KMS-11 (cell line): Measurements from ENCODE around the gene LAPTM5.

Source experiments
- H2AFZ ChIP-seq: fragments of 200-600 bp; sonication (generic); 2 replicates; pipeline ENCODE4 v1.6.1; 2016; ENCODE audit warnings: antibody characterized with exemption, mixed run types, low read depth
- H3K27ac ChIP-seq: fragments of 200-600 bp; sonication (generic); 2 replicates; pipeline ENCODE4 v1.6.1; 2016; ENCODE audit warnings: mild to moderate bottlenecking, mixed run types
- H3K27me3 ChIP-seq: fragments of 200-600 bp; sonication (generic); 2 replicates; pipeline ENCODE4 v1.6.1; 2017; ENCODE audit warnings: mild to moderate bottlenecking, low read depth, mixed run types, moderate library complexity; ENCODE audit not compliant: insufficient read depth
- H3K36me3 ChIP-seq: fragments of 200-600 bp; sonication (generic); 2 replicates; pipeline ENCODE4 v1.6.1; 2017; ENCODE audit warnings: mild to moderate bottlenecking, mixed run types; ENCODE audit not compliant: insufficient read depth
- H3K4me1 ChIP-seq: fragments of 200-600 bp; sonication (generic); 2 replicates; pipeline ENCODE4 v1.6.1; 2016; ENCODE audit warnings: mild to moderate bottlenecking, low read depth, mixed run types; ENCODE audit not compliant: poor library complexity, severe bottlenecking
- H3K4me2 ChIP-seq: fragments of 200-600 bp; sonication (generic); 2 replicates; pipeline ENCODE4 v1.7.0; 2016; ENCODE audit warnings: mild to moderate bottlenecking, mixed run types
- H3K4me3 ChIP-seq: fragments of 200-600 bp; sonication (generic); IDR thresholded peaks from 2 replicates; pipeline ENCODE4 v1.6.1; 2017; ENCODE audit warnings: low read depth, low read length, mixed read lengths; ENCODE audit not compliant: insufficient read depth
- H3K79me2 ChIP-seq: fragments of 200-600 bp; sonication (generic); 2 replicates; pipeline ENCODE4 v1.6.1; 2016; ENCODE audit warnings: low read depth, mixed run types; ENCODE audit not compliant: insufficient read depth
- H3K9ac ChIP-seq: fragments of 200-600 bp; sonication (generic); 2 replicates; pipeline ENCODE4 v1.6.1; 2016; ENCODE audit warnings: mild to moderate bottlenecking, mixed run types
- H4K20me1 ChIP-seq: fragments of 200-600 bp; sonication (generic); 2 replicates; pipeline ENCODE4 v1.6.1; 2016; ENCODE audit warnings: mild to moderate bottlenecking, mixed run types; ENCODE audit not compliant: insufficient read depth
- TF ChIP-seq, protein P1 (sequence below): fragments of 200-600 bp; sonication (generic); conservative IDR thresholded peaks from 2 replicates; pipeline ENCODE4 v1.6.1; 2017; ENCODE audit warnings: low read depth, mild to moderate bottlenecking, antibody characterized with exemption, low read length, moderate library complexity, mixed read lengths

The LAPTM5 gene

DNA sequence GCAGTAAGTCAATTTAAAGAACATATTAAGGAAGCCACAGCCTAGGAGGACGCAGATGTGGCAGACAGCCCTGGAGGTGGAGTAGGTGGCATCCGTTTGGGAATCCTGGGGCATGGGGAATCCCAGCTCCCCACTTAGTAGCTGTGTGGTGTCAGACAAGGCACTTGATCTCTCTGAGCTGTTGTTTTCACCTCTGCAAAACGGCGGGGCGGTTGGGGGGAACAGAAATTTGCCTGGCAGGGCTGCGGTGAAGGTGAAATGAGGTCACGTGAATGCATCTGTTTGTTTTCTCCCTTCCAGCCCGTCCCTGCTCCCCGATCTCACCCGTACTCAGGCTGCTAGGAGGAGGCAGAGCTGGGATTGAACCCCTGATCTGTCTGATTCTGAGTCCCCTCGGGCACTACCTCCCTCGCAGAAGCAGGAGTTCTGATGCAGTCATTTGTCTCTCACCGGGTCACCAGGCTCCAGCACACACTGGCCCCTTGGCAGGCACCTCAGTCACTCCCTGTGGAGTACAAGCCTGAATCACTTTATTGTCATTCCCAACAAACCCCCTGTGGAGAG lies 2.2 kb upstream of the LAPTM5 start:
- H3K4me1 ChIP-seq: peaks cover 44% of the 10 kb centered on the region

DNA sequence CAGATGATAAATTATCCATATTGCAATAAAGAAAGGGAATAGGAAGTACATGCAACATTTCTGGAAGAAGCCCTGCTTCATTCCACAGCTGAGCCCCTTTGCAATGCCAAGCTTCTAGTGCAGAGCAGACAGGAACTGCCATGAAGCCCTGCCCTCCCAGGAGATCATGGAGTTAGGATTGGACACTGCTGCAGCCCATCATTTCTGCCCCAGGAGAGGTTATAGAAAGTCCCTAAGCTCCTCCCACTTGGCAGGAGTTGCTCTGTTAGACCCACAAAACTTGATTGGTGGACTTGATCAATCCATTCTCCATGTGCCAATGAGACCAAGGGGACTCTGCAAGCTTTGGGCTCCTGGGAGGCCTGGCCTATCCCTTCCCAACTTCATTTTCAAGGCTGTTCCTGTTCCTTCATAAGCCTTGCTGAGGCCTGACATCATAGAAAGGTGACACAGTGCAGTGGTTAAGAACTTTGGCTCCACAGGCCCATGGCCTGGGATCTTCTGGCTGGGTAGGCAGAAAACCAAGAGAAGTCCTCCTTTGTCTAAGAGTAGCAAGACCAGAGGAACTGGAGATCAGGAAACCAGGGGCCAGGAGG lies 1.3 kb upstream of the LAPTM5 start:
- H3K36me3 ChIP-seq: no peaks in the 10 kb centered on the region
- peak overlapping the region; percentile 8; the same call in 1 of the 2 replicates for H2AFZ ChIP-seq
- no peaks in the 10 kb centered on the region; the same call in 1 of the 2 replicates for H3K27me3 ChIP-seq
- peaks cover 24% of the 10 kb centered on the region; the same call in 1 of the 2 replicates for H3K79me2 ChIP-seq
- no peak overlapping the region for H3K4me3 ChIP-seq
- no peak overlapping the region for H3K9ac ChIP-seq
- TF ChIP-seq, protein P1, sequence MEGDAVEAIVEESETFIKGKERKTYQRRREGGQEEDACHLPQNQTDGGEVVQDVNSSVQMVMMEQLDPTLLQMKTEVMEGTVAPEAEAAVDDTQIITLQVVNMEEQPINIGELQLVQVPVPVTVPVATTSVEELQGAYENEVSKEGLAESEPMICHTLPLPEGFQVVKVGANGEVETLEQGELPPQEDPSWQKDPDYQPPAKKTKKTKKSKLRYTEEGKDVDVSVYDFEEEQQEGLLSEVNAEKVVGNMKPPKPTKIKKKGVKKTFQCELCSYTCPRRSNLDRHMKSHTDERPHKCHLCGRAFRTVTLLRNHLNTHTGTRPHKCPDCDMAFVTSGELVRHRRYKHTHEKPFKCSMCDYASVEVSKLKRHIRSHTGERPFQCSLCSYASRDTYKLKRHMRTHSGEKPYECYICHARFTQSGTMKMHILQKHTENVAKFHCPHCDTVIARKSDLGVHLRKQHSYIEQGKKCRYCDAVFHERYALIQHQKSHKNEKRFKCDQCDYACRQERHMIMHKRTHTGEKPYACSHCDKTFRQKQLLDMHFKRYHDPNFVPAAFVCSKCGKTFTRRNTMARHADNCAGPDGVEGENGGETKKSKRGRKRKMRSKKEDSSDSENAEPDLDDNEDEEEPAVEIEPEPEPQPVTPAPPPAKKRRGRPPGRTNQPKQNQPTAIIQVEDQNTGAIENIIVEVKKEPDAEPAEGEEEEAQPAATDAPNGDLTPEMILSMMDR: no peak
- H4K20me1 ChIP-seq: no peaks in the 10 kb centered on the region
- peak overlapping the region; percentile 17; the same call in 1 of the 2 replicates for H3K4me2 ChIP-seq
- H3K27ac ChIP-seq: no peak overlapping the region
- peaks cover 53% of the 10 kb centered on the region for H3K4me1 ChIP-seq

More for the DNA sequence above, 2.2 kb upstream of the LAPTM5 start:
- TF ChIP-seq, protein P1: no peak
- Histone ChIP-seq H3K4me2 (no peak overlapping the region), H3K4me3 (no peak overlapping the region), H3K36me3 (no peaks in the 10 kb centered on the region), H2AFZ (no peak overlapping the region), H3K9ac (no peak overlapping the region), H4K20me1 (no peaks in the 10 kb centered on the region), H3K79me2 (peaks cover 14% of the 10 kb centered on the region; the same call in 1 of the 2 replicates), H3K27ac (no peak overlapping the region), H3K27me3 (no peaks in the 10 kb centered on the region; the same call in 1 of the 2 replicates)

DNA sequence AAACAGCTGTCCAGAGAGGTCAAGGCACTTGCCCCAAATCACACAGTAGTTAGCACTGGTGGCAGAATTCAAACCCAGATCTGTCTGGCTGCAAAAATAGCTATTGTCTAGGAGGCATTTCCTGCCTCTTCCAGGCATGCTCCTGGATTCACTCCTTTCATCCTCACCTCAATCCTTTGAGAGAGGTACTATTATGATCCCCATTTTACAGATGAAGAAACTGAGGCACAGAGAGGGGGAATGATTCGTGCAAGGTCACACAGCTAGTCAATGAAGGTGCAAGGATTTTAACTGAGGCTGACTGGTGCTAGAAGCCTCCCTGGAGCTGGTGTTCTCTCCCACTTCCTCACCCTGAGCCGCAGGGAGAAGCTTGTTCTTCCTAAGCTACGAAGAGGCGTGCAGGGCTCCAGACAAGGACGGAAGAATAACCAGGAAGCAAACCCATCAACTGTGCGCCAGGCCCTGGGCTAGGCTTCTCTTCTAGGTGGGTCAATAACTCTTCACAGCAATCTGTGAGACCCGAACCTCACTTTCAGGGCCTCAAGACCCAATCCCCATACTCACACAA lies 631 bp upstream of the LAPTM5 start:
- no peaks in the 10 kb centered on the region; the same call in 1 of the 2 replicates for H3K27me3 ChIP-seq
- H2AFZ ChIP-seq: peak overlapping the region; percentile 79; the same call in 1 of the 2 replicates
- TF ChIP-seq, protein P1: no peak
- H3K4me3 ChIP-seq: no peak overlapping the region
- peak overlapping the region; percentile 46; the same call in 1 of the 2 replicates for H3K27ac ChIP-seq
- H3K36me3 ChIP-seq: no peaks in the 10 kb centered on the region
- H4K20me1 ChIP-seq: no peaks in the 10 kb centered on the region
- H3K9ac ChIP-seq: peak overlapping the region; percentile 65
- H3K4me2 ChIP-seq: peak overlapping the region; percentile 43; the same call in 1 of the 2 replicates
- H3K4me1 ChIP-seq: peaks cover 55% of the 10 kb centered on the region
- H3K79me2 ChIP-seq: peaks cover 25% of the 10 kb centered on the region; the same call in 1 of the 2 replicates

DNA sequence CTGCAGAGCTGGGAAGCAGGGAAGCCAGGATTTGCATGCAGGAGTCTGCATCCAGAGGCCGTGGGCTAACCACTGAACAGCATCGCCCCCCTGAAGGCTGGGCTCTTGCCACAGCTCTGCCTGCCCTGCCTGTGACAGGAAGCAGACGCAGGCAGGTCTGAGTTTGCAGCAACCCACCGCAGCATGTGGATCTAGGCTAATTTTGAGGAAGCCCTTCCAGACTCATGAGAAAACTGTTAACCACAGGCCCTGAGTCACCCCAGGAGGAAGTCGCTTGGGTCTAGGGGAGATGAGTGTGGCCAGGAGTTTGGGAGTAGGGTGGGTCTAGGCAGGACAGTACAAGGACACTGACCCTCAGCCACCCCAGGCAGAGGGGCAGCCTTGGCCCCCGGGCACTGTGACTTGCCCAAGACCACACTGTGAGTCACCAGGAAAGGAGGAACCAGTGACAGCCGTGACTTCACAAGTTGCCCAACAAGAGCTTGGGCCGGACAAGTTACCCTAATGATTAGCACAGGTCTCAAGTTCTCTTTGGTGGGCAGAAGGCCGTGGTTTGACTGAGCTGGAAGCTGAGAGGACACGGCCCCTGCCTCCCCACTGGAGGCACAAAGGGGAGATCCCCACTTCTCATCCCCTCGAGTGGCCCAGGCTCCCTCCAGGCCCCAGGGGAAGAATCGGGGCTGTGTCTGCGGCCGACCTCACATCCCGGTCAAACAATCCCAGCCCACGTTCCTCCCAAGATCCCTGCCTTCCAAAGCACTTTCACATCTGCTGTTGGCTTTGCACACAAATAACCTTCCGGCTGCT lies 826 bp downstream of the LAPTM5 start:
- Histone ChIP-seq H3K4me2 (peak overlapping the region; percentile 43), H3K27me3 (no peaks in the 10 kb centered on the region; the same call in 1 of the 2 replicates), H3K9ac (peak overlapping the region; percentile 65), H2AFZ (peak overlapping the region; percentile 79; the same call in 1 of the 2 replicates), H3K36me3 (no peaks in the 10 kb centered on the region), H3K27ac (peak overlapping the region; percentile 46), H4K20me1 (no peaks in the 10 kb centered on the region), H3K4me3 (no peak overlapping the region), H3K4me1 (peaks cover 42% of the 10 kb centered on the region), H3K79me2 (peaks cover 25% of the 10 kb centered on the region; the same call in 1 of the 2 replicates)
- TF ChIP-seq, protein P1: no peak
